Epithelial cell of esophagus (primary cell): Measurements from ENCODE around the gene ROCK2.
A peak's percentile ranks its signal among the peaks of the same experiment; 100 is the strongest.

Experiments used
- DNase-seq: peaks from one replicate; pipeline ENCODE4 v3.0.0; 2010; ENCODE audit warnings: low read depth
- H3K4me3 ChIP-seq: 2 replicates; pipeline ENCODE4 v1.5.1; 2011; ENCODE audit warnings: mild to moderate bottlenecking, low read length, control low read depth
- CTCF ChIP-seq: IDR thresholded peaks from 2 replicates; pipeline ENCODE4 v1.5.1; 2011; ENCODE audit warnings: low read depth, mild to moderate bottlenecking, low read length, control low read depth, inconsistent platforms; ENCODE audit not compliant: insufficient read depth; ENCODE audit errors: missing control alignments

ROCK2 gene

GRCh38 chr2:11200651-11201050 is 143.8 kb downstream of the ROCK2 start:
- no peak for DNase-seq
- no peak overlapping the region for H3K4me3 ChIP-seq
- no peak for TF ChIP-seq CTCF

- H3K4me3 ChIP-seq = no peak overlapping the region
- DNase-seq = no peak
- TF ChIP-seq CTCF = no peak
Measured at GRCh38 chr2:11196246-11196645, 148.2 kb downstream of the ROCK2 start.

GRCh38 chr2:11187731-11188130 is 156.7 kb downstream of the ROCK2 start:
- no peak overlapping the region for H3K4me3 ChIP-seq
- DNase-seq = no peak
- no peak for TF ChIP-seq CTCF

GRCh38 chr2:11187083-11187619 is 157.3 kb downstream of the ROCK2 start:
- peak; percentile 55 for DNase-seq
- no peak overlapping the region for H3K4me3 ChIP-seq
- no peak for TF ChIP-seq CTCF

- DNase-seq = no peak
- no peak overlapping the region for H3K4me3 ChIP-seq
- TF ChIP-seq CTCF = no peak
Measured at GRCh38 chr2:11186145-11186544, 158.3 kb downstream of the ROCK2 start.

GRCh38 chr2:11182951-11183350 is 161.5 kb downstream of the ROCK2 start:
- no peak for DNase-seq
- no peak for TF ChIP-seq CTCF
- no peak overlapping the region for H3K4me3 ChIP-seq

- no peak overlapping the region for H3K4me3 ChIP-seq
- no peak for TF ChIP-seq CTCF
- DNase-seq = no peak
Measured at GRCh38 chr2:11180653-11181052, 163.8 kb downstream of the ROCK2 start.
